GM12878 (cell line): ENCODE data around the gene MTHFD1. TPM values are rescaled to one million over a fixed set of nuclear protein-coding genes. Genes with fewer than 3 reads are reported as not detected.

Source experiments
- BACH1 ChIP-seq: fragments of 450-650 bp; IDR thresholded peaks from 2 replicates; pipeline ENCODE4 v1.6.1; 2017; ENCODE audit warnings: mild to moderate bottlenecking, borderline replicate concordance
- BCL3 ChIP-seq: IDR thresholded peaks from 2 replicates; pipeline ENCODE4 v1.6.1; 2011; ENCODE audit warnings: borderline replicate concordance, low read depth, mild to moderate bottlenecking, moderate library complexity, low read length; ENCODE audit not compliant: insufficient read depth, poor library complexity, severe bottlenecking
- CHD1 ChIP-seq: IDR thresholded peaks from 2 replicates; pipeline ENCODE4 v1.6.1; 2012; ENCODE audit warnings: low read depth, low read length, improper control_type of control experiment
- FOXM1 ChIP-seq: IDR thresholded peaks from 2 replicates; pipeline ENCODE4 v1.6.1; 2012; ENCODE audit warnings: low read depth, mild to moderate bottlenecking, inconsistent platforms, low read length, moderate library complexity
- HDAC6 ChIP-seq: fragments of 200-600 bp; sonication (generic); IDR thresholded peaks from one replicate; pipeline ENCODE4 v1.8.0; 2017; ENCODE audit warnings: antibody characterized with exemption; ENCODE audit not compliant: unreplicated experiment
- IKZF1 ChIP-seq: fragments of 450-650 bp; conservative IDR thresholded peaks from 2 replicates; pipeline ENCODE4 v1.6.1; 2017; ENCODE audit warnings: antibody characterized with exemption, mild to moderate bottlenecking
- IRF4 ChIP-seq: IDR thresholded peaks from 2 replicates; pipeline ENCODE4 v1.6.1; 2011; ENCODE audit warnings: low read depth, low read length
- MTA3 ChIP-seq: IDR thresholded peaks from 2 replicates; pipeline ENCODE4 v1.6.1; 2012; ENCODE audit warnings: low read length, inconsistent platforms, borderline replicate concordance
- NR2C2 ChIP-seq: IDR thresholded peaks from 2 replicates; pipeline ENCODE4 v1.6.1; 2011; ENCODE audit warnings: borderline replicate concordance, low read depth; ENCODE audit not compliant: control insufficient read depth, insufficient read length
- PAX8 ChIP-seq: fragments of 450-650 bp; IDR thresholded peaks from 2 replicates; pipeline ENCODE4 v1.6.1; 2017; ENCODE audit warnings: mild to moderate bottlenecking, moderate library complexity
- PKNOX1 ChIP-seq: fragments of 450-650 bp; IDR thresholded peaks from 2 replicates; pipeline ENCODE4 v1.6.1; 2016; ENCODE audit warnings: mild to moderate bottlenecking
- POLR2AphosphoS5 ChIP-seq: IDR thresholded peaks from 2 replicates; pipeline ENCODE4 v1.6.1; 2011; ENCODE audit warnings: mild to moderate bottlenecking, low read length, inconsistent platforms
- POU2F2 ChIP-seq: IDR thresholded peaks from 3 replicates; pipeline ENCODE4 v1.6.1; 2011; ENCODE audit warnings: low read depth, mild to moderate bottlenecking, low read length, borderline replicate concordance
- RAD21 ChIP-seq: IDR thresholded peaks from 2 replicates; pipeline ENCODE4 v1.6.1; 2011; ENCODE audit warnings: mild to moderate bottlenecking, low read depth, low read length, moderate library complexity; ENCODE audit not compliant: insufficient read depth
- SMAD5 ChIP-seq: IDR thresholded peaks from 2 replicates; pipeline ENCODE4 v1.6.1; 2016; ENCODE audit warnings: antibody characterized with exemption, low read depth
- SPI1 ChIP-seq: IDR thresholded peaks from 2 replicates; pipeline ENCODE4 v1.6.1; 2011; ENCODE audit warnings: low read depth, mild to moderate bottlenecking, low read length, moderate library complexity, borderline replicate concordance; ENCODE audit not compliant: insufficient read depth
- SREBF1 ChIP-seq: IDR thresholded peaks from 2 replicates; pipeline ENCODE4 v1.6.1; 2012; ENCODE audit warnings: mild to moderate bottlenecking, low read length
- STAT3 ChIP-seq: IDR thresholded peaks from 2 replicates; pipeline ENCODE4 v1.6.1; 2011; ENCODE audit warnings: low read depth, low read length, improper control_type of control experiment
- TAF1 ChIP-seq: IDR thresholded peaks from 2 replicates; pipeline ENCODE4 v1.6.1; 2011; ENCODE audit warnings: mild to moderate bottlenecking, low read depth, low read length, borderline replicate concordance
- TARDBP ChIP-seq: IDR thresholded peaks from 2 replicates; pipeline ENCODE4 v1.6.1; 2016; ENCODE audit warnings: borderline replicate concordance
- WRNIP1 ChIP-seq: IDR thresholded peaks from 2 replicates; pipeline ENCODE4 v1.6.1; 2011; ENCODE audit warnings: low read depth, low read length, improper control_type of control experiment, borderline replicate concordance
- ZBED1 ChIP-seq: IDR thresholded peaks from 2 replicates; pipeline ENCODE4 v1.6.1; 2016; ENCODE audit warnings: borderline replicate concordance
- ZNF622 ChIP-seq: fragments of 450-650 bp; IDR thresholded peaks from 2 replicates; pipeline ENCODE4 v1.6.1; 2017; ENCODE audit warnings: mild to moderate bottlenecking, inconsistent platforms
- polyA plus RNA-seq, 11 experiments: library from polyadenylated mRNA; depleted of rRNA in 4 of 11; unstranded in 6 of 11; stranded (reverse) in 5 of 11; fragments of >200 nt; fragmentation: Nextera tagmentation in 4 of 11; fragmentation: Illumina TruSeq in 1 of 11; extraction: Ambion mirVana in 4 of 11; extraction: Trizol in 1 of 11; gene quantifications; 1 replicate in 1 of 11; 2 replicates in 10 of 11; pipeline versions ENCODE4 v1.2.1 to v1.2.3, GENCODE V29; 2011 to 2016; ENCODE audit warnings: inconsistent platforms in 2 of 11, missing spikeins in 2 of 11, low read depth in 1 of 11
- total RNA-seq, 4 experiments: library from RNA; depleted of rRNA in 3 of 4; stranded (reverse); fragments of >200 nt in 3 of 4; fragmentation: Illumina TruSeq in 1 of 4; extraction: Trizol in 1 of 4; gene quantifications; 2 replicates each; pipeline versions ENCODE4 v1.2.1 to v1.2.3, GENCODE V29; 2013 to 2021
- TF ChIP-seq, protein P1 (sequence below): fragments of 150-350 bp; IDR thresholded peaks from 2 replicates; pipeline ENCODE4 v1.6.1; 2016; ENCODE audit warnings: low read depth, low read length
- TF ChIP-seq, protein P2 (sequence below): fragments of 450-650 bp; conservative IDR thresholded peaks from 2 replicates; pipeline ENCODE4 v1.6.1; 2017; ENCODE audit warnings: mild to moderate bottlenecking, moderate library complexity

Gene MTHFD1
- total and polyA plus RNA-seq, 10 of the 15 experiments (the other 5 are each of a cell fraction or from before 2014, with no cell fraction given), result 99.3 to 310 (median 173) TPM

DNA sequence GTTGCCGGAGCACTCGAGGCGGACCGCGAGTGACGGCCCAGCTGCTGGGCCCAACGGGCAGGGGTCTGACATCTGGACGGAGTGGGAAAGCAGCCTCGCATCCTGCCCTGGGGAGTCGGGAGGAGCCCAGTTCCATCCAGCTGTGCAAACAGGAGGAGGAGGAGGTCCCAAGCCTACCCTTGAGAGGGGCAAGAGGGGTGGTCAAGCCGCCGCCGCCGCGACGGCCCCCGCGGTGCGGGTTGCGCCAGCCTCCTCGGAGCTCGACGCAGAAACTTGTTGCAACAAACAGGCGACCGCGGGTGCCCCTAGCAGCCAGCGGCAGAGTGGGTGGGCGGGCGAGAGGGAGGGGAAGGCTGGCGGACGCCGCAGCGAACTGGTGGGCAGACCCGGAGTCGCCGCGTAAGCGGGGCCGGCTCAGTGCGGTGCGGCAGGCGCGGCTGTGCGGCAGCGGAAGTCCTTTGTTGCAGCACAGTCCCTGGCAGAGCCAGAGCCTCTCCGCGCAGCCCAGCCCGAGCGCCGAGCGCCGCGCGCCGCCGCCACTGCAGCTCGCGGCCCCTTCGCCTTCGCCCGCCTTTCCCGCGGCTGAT lies 116.2 kb downstream of the MTHFD1 start, which contains the start of gene ZBTB1 (continued):
- peak; percentile 33; the same call in 1 of the 2 replicates for TF ChIP-seq PKNOX1
- no peak for TF ChIP-seq ZNF622
- TF ChIP-seq FOXM1, result no peak
- TF ChIP-seq, protein P1, sequence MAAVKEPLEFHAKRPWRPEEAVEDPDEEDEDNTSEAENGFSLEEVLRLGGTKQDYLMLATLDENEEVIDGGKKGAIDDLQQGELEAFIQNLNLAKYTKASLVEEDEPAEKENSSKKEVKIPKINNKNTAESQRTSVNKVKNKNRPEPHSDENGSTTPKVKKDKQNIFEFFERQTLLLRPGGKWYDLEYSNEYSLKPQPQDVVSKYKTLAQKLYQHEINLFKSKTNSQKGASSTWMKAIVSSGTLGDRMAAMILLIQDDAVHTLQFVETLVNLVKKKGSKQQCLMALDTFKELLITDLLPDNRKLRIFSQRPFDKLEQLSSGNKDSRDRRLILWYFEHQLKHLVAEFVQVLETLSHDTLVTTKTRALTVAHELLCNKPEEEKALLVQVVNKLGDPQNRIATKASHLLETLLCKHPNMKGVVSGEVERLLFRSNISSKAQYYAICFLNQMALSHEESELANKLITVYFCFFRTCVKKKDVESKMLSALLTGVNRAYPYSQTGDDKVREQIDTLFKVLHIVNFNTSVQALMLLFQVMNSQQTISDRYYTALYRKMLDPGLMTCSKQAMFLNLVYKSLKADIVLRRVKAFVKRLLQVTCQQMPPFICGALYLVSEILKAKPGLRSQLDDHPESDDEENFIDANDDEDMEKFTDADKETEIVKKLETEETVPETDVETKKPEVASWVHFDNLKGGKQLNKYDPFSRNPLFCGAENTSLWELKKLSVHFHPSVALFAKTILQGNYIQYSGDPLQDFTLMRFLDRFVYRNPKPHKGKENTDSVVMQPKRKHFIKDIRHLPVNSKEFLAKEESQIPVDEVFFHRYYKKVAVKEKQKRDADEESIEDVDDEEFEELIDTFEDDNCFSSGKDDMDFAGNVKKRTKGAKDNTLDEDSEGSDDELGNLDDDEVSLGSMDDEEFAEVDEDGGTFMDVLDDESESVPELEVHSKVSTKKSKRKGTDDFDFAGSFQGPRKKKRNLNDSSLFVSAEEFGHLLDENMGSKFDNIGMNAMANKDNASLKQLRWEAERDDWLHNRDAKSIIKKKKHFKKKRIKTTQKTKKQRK, result no peak
- TF ChIP-seq BCL3, result no peak
- no peak for TF ChIP-seq SREBF1
- TF ChIP-seq HDAC6, result no peak
- TF ChIP-seq CHD1, result peak; percentile 76; the same call in 1 of the 2 replicates
- peak; percentile 25; the same call in 1 of the 2 replicates for TF ChIP-seq MTA3
- no peak for TF ChIP-seq PAX8
- peak; percentile 93 for TF ChIP-seq POLR2AphosphoS5
- TF ChIP-seq STAT3, result no peak
- TF ChIP-seq RAD21, result no peak
- no peak for TF ChIP-seq TARDBP
- TF ChIP-seq SPI1, result peak; percentile 18; the same call in 1 of the 2 replicates
- peak; percentile 68; the same call in 1 of the 2 replicates for TF ChIP-seq TAF1
- no peak for TF ChIP-seq ZBED1
- TF ChIP-seq, protein P2, sequence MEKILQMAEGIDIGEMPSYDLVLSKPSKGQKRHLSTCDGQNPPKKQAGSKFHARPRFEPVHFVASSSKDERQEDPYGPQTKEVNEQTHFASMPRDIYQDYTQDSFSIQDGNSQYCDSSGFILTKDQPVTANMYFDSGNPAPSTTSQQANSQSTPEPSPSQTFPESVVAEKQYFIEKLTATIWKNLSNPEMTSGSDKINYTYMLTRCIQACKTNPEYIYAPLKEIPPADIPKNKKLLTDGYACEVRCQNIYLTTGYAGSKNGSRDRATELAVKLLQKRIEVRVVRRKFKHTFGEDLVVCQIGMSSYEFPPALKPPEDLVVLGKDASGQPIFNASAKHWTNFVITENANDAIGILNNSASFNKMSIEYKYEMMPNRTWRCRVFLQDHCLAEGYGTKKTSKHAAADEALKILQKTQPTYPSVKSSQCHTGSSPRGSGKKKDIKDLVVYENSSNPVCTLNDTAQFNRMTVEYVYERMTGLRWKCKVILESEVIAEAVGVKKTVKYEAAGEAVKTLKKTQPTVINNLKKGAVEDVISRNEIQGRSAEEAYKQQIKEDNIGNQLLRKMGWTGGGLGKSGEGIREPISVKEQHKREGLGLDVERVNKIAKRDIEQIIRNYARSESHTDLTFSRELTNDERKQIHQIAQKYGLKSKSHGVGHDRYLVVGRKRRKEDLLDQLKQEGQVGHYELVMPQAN, result no peak
- TF ChIP-seq NR2C2, result no peak
- TF ChIP-seq SMAD5, result peak; percentile 51
- TF ChIP-seq IKZF1, result no peak; the same call in 1 of the 2 replicates
- TF ChIP-seq POU2F2, result peak; percentile 27
- TF ChIP-seq WRNIP1, result 0 out of 2 replicates have a peak, but pooled peaks have one; percentile 52
- TF ChIP-seq BACH1, result peak; percentile 11
- TF ChIP-seq IRF4, result no peak
